GM21529 (cell line): ENCODE data around the gene JAZF1.
"Not testable (repeated sequence)": the region's sequence is repeated elsewhere in the genome, so short reads cannot be mapped to it uniquely, and the experiment has no call there.

Source experiments
- ATAC-seq: cut with Tn5 transposase; IDR thresholded peaks from one replicate; pipeline ENCODE4 v1.9.1; 2021; ENCODE audit not compliant: unreplicated experiment

JAZF1 gene

DNA sequence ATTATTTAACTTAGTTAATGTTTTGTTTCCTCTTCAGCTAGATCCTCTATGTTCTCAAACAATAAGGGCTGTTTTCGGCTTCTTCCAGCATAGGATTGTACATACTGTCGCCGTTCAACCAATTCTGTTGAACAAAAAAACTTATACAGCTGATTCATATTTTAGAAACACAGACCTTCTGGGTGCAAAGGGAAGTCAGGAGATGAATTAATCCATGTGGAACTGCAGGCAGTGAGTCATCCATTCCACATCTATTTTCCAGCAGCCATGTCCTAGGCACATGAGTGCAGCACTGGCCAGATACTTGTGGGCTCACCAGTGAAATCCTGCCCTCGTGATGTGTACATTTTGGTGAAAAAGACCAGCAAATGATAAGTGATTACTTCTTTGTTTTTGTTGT is 163.2 kb downstream of the JAZF1 start:
- ATAC-seq: no peak

DNA sequence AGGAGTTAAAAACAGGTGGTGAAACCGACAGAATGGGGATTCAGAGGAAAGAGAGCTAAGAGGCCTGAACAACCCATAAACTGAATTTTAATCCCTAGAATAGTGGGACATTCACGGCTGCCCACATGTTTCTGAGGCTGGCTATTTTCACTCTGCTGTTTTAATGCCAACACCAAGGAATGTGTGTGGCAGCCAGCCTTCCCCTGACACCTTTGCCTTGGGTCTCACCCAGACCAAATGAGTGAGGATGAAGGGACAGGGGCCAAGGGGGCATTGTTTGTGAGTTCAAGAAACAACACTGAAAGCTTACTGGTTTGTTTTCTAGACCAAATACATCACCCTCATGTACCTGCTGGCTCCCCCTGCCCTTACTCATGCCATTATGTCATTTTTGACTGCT is 164.3 kb downstream of the JAZF1 start:
- no peak for ATAC-seq

DNA sequence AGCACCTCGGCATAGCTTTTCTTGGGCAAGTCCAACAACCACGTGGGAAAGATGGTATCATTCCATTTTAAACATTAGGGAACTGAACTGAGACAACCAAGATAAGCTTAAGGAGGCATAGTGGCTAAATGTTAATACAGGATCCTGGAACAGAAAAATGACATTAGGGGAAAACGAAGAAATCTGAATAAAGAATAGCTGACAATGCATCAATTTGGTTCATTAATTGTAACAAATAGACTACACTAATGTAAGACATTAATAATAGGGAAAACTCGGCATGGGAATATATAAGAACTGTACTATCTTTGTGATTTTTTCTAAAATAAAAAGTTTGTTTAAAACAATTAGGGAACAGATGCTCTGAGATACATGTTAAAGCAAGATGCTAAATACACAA is 165.4 kb downstream of the JAZF1 start:
- no peak for ATAC-seq

DNA sequence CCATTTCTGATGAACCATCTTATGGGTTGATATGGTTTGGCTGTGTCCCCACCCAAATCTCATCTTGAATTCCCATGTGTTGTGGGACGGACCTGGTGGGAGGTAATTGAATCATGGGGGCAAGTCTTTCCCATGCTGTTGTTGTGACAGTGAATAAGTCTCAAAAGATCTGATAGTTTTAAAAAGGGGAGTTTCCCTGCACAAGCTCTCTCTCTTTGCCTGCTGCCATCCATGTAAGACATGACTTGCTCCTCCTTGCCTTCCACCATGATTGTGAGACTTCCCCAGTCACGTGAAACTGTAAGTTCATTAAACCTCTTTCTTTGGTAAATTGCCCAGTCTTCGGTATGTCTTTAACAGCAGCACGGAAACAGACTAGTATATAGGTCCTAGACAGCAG is 166.3 kb downstream of the JAZF1 start:
- ATAC-seq: not testable (repeated sequence)

DNA sequence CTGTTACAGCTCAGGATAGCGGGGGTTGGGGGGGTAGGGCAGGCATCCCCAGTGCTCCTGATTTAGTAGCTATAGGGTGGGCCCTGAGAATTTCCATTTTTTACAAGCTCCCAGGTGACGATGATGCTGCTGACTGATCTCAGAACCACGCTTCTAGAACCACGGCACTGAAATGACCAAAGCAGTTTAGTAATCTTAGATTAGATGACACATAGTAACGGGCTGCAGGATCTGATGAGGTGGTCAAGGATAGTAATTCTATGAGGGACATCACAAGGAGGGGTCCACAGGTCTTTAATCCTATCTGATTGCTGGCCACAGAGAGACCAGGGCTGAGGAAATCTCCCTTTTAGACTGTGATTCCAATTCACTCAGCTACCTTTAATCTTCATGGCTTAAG is 167.2 kb downstream of the JAZF1 start:
- no peak for ATAC-seq

DNA sequence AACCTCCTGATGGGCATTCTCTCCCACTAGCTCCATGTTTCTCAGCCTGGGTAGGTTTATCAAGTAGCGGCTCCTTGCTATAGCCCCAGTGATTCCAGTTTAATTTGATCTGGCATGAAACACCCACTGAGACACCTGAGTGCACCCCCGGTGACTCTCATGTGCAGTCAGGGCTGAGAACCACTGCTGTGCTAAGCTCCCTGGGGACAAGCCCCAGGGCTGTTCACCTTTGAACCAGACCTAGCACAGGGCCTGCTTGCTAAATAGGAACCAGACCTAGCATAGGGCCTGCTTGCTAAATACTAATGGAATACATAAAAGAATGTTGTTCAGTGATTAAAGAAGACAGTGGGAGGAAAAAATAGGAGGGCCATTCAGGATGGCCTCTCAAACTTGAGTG is 167.6 kb downstream of the JAZF1 start:
- ATAC-seq: no peak

DNA sequence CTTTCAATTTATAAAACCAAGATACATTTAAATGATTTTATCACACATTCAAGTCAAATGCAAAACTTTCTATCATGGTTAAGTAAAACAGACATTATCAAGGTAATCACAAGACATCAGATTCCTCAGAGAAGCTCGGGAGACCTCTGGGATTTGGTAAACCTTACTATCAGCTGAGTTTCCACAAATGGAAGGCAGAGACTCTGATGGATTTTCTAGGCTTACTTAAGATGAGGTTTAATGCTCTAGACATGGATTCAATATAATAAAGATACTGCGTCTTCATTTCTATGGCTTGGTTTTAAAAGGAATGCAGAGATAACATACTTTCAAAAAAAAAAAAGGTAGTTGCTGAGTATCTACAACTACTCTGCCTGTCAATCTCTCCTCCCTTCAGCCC is 171.7 kb downstream of the JAZF1 start:
- ATAC-seq: no peak

DNA sequence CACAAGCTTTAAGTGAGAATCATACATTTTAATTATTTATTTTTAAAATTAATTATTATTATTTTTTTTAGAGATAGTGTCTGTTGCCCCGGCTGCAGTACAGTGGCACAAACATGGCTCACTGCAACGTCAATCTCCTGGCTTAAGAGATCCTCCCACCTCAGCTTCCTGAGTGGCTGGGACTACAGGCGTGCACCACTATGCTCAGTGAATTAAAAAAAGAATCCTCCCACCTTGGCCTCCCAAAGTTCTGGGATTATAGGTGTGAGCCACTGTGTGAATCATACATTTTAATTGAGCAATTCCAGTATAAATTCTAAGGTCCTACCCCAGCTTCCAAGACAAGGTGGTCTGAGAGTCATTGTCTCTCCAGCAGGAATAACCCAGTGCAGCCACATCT is 172.4 kb downstream of the JAZF1 start:
- ATAC-seq: no peak

DNA sequence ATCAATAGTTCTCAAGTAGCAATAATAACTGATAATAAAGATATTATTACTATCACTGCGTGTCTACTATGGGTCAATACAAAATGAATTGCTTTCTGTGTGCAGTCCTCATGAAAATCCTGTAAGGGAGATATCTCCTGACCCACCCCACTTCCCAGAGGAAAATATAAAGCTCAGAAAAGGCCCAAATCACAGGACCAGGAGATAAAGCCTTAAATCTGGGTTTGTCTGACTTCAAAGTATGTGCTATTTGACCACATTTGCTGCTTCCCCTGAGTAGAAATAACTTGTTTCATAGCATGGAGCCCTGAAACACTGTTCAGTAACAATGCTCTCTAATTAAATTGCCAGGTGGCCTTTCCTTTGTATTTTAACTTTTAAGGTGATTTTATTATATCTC is 174.1 kb downstream of the JAZF1 start:
- ATAC-seq: no peak

DNA sequence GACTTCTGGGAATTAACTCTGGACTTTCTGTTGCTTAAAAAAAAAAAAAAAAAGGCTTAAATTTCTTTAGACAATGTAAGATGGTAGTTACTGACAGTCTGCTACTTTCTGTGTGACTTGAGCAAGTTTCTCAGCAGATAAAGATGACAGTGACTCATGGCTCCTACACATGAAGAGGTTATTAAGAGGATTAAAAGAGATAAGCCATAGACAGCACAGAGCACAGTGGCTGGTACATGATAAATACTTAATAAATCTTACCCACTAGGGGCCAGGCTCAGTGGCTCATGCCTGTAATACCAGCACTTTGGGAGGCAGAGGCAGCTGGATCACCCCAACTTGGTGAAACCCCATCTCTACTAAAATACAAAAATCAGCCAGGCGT is 174.8 kb downstream of the JAZF1 start:
- ATAC-seq: no peak

DNA sequence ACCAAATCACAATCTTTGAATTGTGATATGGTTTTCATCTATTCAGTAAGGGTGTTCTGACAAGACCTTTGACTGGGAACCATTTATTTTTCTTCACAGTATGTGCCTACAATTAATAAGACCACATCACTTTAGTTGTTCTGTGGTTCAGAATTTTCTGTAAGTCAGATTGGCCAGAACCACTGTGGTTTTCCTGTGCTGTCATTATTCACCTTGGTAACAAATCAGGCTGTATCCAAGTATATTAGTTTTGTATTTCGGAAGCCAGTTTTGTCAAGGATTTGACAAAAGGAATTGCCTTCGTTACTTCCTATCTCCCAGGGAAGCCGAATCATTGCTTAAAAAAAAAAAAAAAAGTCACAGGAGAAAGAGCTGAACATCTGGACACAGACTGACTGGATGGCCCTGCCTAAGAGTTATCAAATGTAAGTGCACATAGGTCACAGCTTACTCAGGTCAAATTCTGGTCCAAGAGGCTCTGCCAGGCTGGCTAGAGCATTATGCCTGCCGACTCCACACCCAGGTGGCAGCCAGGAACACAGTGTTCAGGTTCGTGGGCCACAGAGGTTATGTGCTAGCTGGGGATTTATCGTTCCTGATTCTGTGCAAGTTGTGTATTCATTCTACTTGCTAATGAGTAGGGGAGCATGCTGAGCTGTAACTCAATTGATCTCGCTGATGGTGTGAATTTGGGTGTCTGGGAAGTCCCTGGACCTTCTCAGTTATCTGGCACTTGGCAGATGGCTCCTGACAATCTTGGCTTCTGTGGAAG is 175.3 kb downstream of the JAZF1 start:
- ATAC-seq: no peak

DNA sequence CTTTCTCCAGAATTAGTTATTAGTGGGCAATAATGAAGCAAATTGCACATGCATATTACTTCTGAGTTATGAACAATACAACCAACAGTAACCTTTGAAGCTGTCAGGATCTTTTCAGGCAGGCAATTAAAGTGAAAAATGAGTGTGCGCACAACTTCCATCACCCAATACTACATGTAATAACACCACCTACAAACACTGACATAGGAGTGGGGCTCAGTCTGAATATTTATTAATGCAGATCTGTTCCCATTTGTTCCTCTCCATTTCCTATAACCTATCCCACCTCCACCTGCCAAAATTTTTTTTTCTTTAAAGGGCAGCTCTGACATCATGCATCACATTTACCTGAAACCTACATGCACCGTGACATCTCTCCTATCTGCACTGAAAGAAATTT is 177.2 kb downstream of the JAZF1 start:
- ATAC-seq: no peak

DNA sequence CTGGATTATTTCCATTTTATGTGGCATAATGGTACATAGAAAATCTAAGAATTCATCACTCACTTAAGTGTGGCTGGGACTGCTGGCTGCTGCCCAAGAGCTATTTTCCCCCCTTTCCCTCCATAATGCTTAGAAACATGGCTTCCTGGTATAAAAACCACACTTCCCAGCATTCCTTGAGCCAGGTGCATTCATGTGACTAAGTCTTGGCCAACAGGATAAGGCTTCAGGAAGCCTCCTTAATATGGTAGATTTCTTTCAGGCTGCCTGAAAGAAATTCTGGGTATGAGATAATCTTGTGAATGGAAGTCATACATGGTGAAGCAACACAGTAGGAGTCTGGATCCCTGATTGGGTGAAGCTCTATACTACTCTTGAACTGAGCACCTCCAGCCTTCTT is 178.0 kb downstream of the JAZF1 start:
- no peak for ATAC-seq

DNA sequence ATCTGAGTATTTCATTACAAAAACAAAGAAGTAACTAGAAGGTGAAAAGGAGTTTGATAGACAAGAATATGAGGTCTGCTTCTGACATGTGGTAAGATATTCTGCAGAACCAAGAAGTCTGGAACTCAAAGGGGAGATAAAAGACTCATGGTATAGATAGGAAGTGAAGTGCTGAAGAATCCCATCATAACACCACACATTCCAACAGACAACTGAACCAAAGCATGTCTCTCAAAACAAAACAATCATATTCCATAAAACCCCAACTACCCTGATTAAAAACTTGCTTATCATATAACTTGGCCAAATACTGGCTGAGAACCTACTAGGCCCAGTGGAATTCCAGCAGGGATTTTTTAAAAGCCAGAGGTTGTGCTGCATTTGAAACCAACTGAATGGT is 178.7 kb downstream of the JAZF1 start:
- ATAC-seq: no peak

DNA sequence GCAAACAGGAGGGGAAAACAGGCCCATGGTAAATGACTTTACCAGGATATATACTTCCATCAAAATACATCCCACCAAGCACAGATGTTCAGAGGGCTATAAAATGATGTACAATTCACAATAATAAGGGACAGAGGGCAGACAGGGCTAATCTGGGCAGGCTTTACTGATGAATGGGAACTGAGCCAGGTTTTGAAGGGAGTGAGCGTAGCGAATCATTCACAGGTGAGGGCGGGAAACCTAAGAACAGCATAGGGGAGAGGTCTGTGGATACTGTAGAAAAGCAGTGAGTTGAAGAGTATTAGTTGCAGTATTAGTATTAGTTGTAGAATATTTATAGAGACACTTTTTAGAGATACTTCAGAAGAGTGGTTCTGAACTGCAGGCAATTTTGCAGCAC is 180.8 kb downstream of the JAZF1 start:
- no peak for ATAC-seq

DNA sequence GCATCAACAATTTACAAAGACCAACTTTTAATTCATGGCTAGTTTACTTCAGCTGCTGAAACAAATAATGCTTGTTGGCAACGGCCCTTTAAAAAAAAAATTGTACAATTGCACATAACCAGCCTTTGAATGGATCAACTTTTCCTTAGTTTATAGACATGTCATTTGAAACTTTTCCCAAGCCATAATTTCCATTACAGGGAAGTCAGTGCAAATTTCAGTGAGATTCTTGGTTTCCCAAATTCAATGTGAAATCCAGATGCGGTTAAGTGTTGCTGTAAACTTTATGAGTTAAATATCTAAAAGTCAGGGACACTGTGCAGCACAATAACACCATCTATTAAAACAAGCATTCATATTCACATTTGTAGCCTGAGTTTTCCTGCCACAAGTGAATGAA is 182.2 kb downstream of the JAZF1 start:
- no peak for ATAC-seq

DNA sequence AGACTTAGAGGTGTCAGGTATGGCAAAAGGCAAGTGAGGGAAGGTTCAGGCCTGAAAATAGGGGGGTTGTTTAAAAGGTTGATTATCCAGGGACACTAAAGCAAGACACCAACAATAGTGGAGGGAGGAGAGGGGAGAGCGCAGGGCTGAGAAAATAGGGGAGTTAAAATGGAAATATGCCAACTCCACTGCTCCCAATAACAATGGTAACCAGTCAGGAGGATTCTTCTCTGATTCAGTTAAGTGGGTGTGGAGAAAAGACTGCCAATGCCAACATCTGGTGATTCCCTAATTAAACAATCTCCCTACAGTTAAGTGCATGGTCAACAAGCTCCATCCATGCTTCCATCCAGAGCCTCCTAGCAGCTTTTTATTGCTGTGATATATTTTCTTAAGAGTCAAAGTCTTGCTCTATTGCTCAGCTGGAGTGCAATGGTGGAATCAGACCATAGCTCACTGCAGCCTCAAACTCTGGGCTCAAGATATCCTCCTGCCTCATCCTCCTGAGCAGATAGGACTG is 183.3 kb downstream of the JAZF1 start:
- no peak for ATAC-seq

DNA sequence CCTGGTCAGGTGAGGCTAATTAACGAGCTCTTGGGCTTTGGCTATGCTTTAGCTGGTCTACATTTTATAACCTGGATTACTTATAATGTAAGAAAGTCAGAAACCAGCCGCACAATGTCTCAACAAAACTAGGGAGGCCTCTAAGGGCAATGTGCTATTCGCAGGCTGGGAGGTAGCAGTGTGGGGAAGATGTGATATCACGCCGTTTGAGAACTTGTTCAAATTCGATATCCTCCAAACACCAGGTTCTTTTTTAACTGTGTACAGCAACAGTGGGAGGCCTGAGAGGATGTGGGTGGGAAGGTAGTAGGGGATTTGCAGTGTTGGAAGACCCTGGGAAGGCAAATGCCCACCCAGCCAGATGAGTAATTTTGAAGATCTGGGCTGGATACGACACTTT is 184.5 kb downstream of the JAZF1 start:
- ATAC-seq: no peak

DNA sequence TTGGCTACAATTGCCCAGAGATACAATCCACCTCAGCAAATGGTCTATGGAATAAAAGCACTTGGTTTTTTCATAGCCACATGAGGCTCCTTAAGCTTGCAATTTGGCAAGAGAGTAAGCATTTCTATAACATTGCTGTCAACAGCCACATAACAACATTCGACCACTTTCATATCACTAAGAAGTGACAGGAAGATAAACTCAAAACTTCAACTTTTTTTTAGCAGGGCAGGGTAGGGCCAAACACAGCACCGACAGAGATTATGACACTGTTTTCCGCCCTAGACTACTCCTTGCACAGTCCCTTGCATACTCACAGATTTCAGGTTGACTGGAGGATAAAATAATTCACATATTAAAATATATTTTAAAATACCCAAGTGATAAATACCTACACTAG is 185.4 kb downstream of the JAZF1 start:
- no peak for ATAC-seq

DNA sequence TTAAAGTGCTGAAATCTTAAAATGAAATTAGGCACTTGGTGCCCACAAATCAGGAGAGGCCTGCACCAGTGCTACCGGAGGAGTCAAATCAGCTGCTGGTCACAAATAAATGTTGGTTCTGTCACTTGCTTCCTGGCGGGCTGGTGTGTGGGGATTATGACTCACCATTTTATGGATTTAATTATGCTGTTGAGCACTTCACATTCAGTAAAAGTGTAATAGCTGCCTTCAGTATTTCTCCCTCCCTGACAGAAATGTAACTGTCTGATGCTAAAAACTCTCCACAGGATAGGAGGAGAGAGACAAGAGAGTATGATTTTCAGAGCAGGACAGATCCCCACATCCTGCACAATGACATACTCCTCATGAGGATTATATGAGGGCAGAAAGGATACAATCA is 186.0 kb downstream of the JAZF1 start:
- ATAC-seq: no peak

DNA sequence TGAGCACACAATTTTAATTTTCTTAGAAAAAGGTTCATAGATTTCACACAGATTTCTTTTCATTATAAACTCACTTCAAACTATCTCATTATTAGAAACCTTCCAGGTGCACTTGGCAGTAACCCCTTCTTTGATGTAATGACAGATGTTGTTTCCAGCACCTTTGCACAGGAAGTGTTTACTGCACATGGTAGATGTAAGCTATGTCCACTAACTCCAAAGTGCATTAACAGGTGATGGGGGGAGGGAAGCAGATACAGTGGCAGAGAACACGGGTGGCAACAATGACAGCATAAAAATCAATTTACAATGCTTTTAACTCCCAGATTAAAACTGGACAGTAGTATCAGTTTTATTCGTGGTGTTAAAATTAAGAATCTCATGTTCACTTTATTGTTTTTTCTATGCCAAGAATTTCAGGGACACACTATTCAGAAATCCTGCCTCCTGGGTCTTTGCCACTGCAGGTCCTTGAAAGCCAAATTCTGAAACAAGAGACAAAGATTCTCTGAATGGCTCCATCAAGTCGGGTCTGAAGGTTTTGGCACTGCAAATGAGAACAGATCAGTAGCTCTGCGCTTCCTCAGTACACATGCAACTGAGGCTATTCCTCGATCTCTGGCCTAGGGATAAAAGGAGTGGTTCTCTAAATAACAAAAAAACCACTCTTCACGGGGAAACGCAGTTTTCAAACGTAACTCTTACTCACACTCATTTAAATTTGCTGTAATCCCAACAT is 187.7 kb downstream of the JAZF1 start:
- ATAC-seq: no peak

DNA sequence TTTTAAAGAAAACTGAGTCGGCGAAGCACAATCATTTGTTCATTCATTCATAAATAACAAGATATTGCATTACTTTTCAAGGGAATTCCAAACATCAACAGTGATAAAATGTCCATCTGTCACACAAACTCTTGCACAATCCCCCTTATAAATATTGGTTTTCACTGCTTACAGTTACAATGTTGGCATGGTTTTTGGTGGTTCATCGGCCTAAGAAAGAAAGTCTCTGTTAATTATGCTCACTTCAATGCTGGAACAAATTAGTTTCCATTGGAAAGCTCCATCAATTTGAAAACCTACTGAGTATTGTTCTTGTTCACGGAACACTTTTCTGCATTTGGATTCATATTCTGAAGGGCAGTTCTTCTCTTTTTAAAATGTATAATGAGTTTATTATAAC is 188.5 kb downstream of the JAZF1 start:
- ATAC-seq: no peak
